GM19463 (cell line): ENCODE measurements around the gene PIN4.
"Not testable (repeated sequence)": the region's sequence is repeated elsewhere in the genome, so short reads cannot be mapped to it uniquely, and the experiment has no call there.

Source experiments
- ATAC-seq: cut with Tn5 transposase; IDR thresholded peaks from one replicate; pipeline ENCODE4 v1.9.1; 2021; ENCODE audit warnings: mild to moderate bottlenecking, moderate library complexity; ENCODE audit not compliant: unreplicated experiment

Gene PIN4

GRCh38 chrX:72181178-72182125 is at the start of gene PIN4:
Gene PIN4, plus strand, starts transcription at chrX:72181757. Its CDS starts 29 bp downstream, at chrX:72181786.
- peak; percentile 91 for ATAC-seq

DNA sequence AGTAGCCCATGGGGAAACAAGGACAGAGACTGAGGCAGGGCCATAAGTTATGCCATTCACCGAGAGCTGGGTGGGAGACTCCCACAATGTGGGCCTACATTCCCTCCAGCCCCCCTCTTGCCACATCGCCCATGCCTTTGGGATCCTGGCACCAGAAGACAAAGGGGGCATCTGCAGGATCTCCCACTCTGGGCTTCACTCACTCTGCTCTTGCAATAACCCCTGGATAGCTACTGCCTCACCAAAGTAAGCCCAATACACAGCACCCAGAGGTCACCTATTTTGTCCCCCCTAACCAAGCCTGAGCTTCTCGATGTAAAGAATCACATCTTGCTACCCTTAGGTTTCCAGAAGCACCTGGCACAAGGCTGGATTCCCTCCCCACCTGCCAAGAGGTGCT is 49.1 kb upstream of the PIN4 start:
- no peak for ATAC-seq

GRCh38 chrX:72133851-72134546 is 47.6 kb upstream of the PIN4 start:
- no peak for ATAC-seq

DNA sequence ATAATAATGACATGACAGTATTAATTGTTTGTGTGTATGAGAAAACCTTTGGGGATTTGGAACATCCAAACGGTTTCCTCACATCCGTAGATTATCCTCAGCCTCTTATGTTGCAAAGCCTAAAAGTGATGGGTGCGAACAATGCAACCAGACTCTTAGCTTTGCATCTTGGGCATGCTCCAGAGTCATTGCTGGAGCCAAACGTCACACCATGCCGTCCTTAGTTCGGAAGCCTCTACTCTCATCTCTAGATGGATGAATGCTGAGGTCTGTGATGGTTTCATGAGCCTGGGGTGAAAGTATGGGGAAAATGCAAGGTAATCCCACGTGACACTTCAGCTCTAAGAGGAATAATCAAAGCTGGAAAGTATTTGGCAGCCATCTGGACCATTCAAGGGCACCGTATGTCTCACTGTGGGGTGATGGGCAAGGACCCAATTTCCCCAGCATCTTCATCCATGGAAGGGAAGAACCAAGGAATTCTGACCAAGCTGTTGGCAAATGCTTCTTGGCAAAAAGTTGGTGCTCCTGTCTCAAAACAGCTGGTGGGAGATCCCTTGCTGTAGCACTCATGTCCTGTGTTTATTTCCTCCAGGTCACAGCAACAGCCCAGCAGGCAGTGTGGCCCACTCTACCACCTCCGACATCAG is 43.6 kb upstream of the PIN4 start:
- ATAC-seq, result no peak

DNA sequence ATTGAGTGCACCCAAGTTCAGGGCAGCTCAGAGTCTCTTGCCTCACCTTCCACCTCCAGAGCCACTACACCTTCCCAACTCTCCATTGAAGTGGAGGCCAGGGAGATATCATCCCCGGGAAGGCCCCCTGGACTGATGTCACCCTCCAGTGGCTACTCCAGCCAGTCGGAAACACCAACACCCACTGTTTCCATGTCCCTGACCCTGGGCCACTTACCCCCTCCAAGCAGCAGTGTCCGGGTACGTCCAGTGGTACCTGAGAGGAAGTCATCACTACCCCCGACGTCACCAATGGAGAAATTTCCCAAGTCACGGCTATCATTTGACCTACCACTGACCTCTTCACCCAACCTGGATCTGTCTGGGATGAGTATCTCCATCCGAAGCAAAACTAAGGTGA is 42.0 kb upstream of the PIN4 start:
- no peak for ATAC-seq

GRCh38 chrX:72141372-72142004 is 40.1 kb upstream of the PIN4 start:
- ATAC-seq, result peak; percentile 67

DNA sequence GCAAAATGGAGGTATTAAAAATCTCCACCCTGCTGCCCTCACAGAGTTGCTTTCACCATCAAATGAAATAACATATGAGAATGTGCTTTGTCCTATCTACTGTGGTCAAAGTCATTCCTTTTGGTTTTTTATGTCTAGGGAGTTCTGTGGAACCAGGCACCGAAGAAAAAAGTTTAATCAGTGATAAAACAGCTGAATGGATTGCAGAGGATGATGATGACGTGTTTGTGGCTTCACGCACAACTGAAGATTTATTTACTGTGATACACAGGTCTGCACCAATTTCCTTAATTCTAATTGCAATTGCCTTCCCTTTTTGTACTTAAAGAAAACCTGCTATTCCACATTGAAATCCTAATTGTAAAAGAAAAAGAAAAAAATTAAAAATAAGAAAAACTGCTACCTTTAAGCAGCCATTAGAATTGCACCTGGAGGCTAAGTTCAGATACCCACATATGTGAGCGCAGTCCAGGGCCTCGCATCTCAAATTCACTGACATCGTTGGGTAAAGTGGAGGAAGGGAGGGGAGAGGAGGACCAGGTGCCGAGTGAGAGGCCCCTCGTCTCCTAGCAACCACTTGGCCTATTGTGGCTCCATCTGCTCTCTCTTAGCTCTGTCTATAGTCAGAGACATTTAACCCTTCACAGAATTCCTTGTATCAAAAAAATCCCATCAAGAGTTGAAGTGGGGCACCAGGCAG is 39.3 kb upstream of the PIN4 start:
- ATAC-seq, result no peak

- ATAC-seq, result no peak
Observed at GRCh38 chrX:72142794-72143608, 38.6 kb upstream of the PIN4 start.

GRCh38 chrX:72143609-72143907 is 38.0 kb upstream of the PIN4 start:
- ATAC-seq, result no peak

GRCh38 chrX:72145181-72145580 is 36.4 kb upstream of the PIN4 start:
- ATAC-seq, result no peak

DNA sequence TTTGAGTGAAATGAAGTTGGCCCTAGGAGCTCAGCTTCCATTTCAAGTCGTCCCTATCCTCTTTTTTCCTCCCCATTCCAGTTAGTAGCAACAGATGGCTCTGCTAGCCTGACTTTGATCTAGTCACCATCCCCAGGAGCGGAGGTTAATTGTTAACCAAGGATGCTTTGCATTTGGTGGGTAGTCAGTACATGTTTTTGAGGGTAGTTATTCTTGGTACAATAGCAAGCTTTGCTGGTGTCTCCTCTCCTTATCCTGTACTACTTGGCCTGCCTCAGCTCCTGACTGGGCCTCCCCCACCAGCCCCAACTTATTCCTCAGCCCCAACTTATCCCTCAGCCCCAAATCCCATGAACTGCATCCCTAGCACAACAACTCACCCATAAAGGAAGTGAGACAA is 35.0 kb upstream of the PIN4 start:
- ATAC-seq, result peak; percentile 41

GRCh38 chrX:72158773-72159172 is 22.8 kb upstream of the PIN4 start:
- ATAC-seq, result no peak

DNA sequence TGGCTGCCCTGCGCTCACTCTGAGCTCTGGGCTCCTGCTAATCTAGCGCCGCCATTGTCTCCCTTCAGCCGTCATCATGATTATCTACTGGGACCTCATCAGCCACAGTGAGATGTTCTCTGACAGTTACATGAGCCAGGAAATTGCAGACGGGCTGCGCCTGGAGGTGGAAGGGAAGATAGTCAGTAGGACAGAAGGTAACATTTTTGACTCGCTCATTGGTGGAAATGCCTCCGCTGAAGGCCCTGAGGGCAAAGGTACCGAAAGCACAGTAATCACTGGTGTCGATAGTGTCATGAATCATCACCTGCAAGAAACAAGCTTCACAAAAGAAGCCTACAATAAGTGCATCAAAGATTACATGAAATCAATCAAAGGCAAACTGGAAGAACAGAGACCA is 21.8 kb upstream of the PIN4 start:
- no peak for ATAC-seq

- no peak for ATAC-seq
Observed at GRCh38 chrX:72165551-72165950, 16.0 kb upstream of the PIN4 start.

GRCh38 chrX:72169008-72169728 is 12.4 kb upstream of the PIN4 start:
- no peak for ATAC-seq

DNA sequence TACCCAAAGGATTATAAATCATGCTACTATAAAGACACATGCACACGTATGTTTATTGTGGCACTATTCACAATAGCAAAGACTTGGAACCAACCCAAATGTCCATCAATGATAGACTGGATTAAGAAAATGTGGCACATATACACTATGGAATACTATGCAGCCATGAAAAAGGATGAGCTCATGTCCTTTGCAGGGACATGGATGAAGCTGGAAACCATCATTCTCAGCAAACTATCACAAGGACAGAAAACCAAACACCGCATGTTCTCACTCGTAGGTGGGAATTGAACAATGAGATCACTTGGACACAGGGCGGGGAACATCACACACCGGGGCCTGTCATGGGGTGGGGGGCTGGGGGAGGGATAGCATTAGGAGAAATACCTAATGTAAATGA is 5.3 kb upstream of the PIN4 start:
- ATAC-seq, result not testable (repeated sequence)

GRCh38 chrX:72176981-72177380 is 4.6 kb upstream of the PIN4 start:
- ATAC-seq, result no peak

DNA sequence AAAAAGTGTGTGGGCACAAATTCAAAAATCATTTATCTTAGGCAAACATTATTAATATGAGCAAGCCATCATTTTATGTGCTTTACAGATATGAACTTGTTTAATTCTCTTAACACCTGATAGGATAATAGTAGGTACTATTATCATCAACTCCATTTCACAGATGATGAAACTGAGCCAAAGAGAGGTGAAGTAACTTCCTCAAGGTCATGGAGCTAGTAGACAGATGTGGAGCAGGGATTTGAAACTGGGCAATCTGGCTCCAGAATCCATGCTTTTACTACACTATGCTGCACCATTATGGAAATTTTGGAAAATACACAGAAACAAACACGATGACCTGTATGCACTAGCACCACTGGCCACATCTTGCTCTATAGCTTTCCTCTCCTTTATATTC is 1.0 kb upstream of the PIN4 start:
- ATAC-seq, result no peak

- no peak for ATAC-seq
Observed at GRCh38 chrX:72182924-72183323, 1.4 kb downstream of the PIN4 start.
